Gastroesophageal sphincter (tissue), 4 donors: ENCODE results near the gene MLH3. TPM values are rescaled to one million over a fixed set of nuclear protein-coding genes. Genes with fewer than 3 reads are reported as not detected.
A peak's percentile ranks its signal among the peaks of the same experiment; 100 is the strongest.

ENCODE experiments used
- ATAC-seq: fragments of 150-250 bp; one replicate; pipeline ENCODE4 v1.9.1; 2016; ENCODE audit warnings: mild to moderate bottlenecking, moderate library complexity
- H3K27ac ChIP-seq, 4 donors: fragments of 200-600 bp; sonication (generic) in 3 of 4; 1 replicate in 3 of 4; 2 replicates in 1 of 4; pipeline ENCODE4 v1.5.1; 2016 to 2019
- H3K27me3 ChIP-seq: fragments of 200-600 bp; sonication (generic); one replicate; pipeline ENCODE4 v1.5.1; 2019
- H3K36me3 ChIP-seq, 2 donors: fragments of 200-600 bp; sonication (generic); one replicate each; pipeline ENCODE4 v1.5.1; 2019; ENCODE audit warnings: control low read depth in 1 of 2
- H3K4me1 ChIP-seq, 3 donors: fragments of 200-600 bp; sonication (generic); 1 replicate in 2 of 3; 2 replicates in 1 of 3; pipeline ENCODE4 v1.5.1; 2016 to 2019; ENCODE audit warnings: control low read depth in 2 of 3
- H3K4me3 ChIP-seq, 2 donors: fragments of 200-600 bp; sonication (generic); one replicate each; pipeline ENCODE4 v1.5.1; 2019; ENCODE audit warnings: mild to moderate bottlenecking in 1 of 2, moderate library complexity in 1 of 2
- H3K9me3 ChIP-seq, 3 donors: fragments of 200-600 bp; sonication (generic); one replicate each; pipeline ENCODE4 v1.5.1; 2017 to 2019; ENCODE audit warnings: control low read depth in 2 of 3
- EP300 ChIP-seq: sonication (generic); formaldehyde crosslinking; IDR thresholded peaks from one replicate; pipeline ENCODE4 v1.6.1; 2017; ENCODE audit warnings: antibody characterized with exemption, mild to moderate bottlenecking
- POLR2A ChIP-seq, 2 donors: fragments of 450-650 bp; IDR thresholded peaks; one replicate each; pipeline ENCODE4 v1.6.1; 2017; ENCODE audit warnings: antibody characterized with exemption in 2 of 2, mild to moderate bottlenecking in 2 of 2, moderate library complexity in 1 of 2
- POLR2AphosphoS5 ChIP-seq: sonication (generic); formaldehyde crosslinking; IDR thresholded peaks from one replicate; pipeline ENCODE4 v1.6.1; 2017; ENCODE audit warnings: antibody characterized with exemption
- WGBS, 2 donors: methylation state at CpG; one replicate each; pipeline ENCODE4 v1.1.5; 2018; ENCODE audit warnings: low coverage in 1 of 2; 5-methylcytosine and 5-hydroxymethylcytosine counted together
- total RNA-seq, 4 donors: library from RNA; depleted of rRNA; stranded (reverse); fragments of >200 nt; gene quantifications; one replicate each; pipeline ENCODE4 v1.1.0, GENCODE V29; 2016
- TF ChIP-seq, protein P1 (sequence below), 4 experiments: fragments of 200-600 bp in 2 of 4; fragments of 450-650 bp in 2 of 4; sonication (generic) in 1 of 4; IDR thresholded peaks; one replicate each; pipeline ENCODE4 v1.5.1; 2017 to 2019; ENCODE audit warnings: antibody characterized with exemption in 4 of 4, mild to moderate bottlenecking in 2 of 4, moderate library complexity in 2 of 4

Gene MLH3
- total RNA-seq, 4 donors from 2014 or later = 29.0 to 76.1 (median 32.2) TPM

DNA sequence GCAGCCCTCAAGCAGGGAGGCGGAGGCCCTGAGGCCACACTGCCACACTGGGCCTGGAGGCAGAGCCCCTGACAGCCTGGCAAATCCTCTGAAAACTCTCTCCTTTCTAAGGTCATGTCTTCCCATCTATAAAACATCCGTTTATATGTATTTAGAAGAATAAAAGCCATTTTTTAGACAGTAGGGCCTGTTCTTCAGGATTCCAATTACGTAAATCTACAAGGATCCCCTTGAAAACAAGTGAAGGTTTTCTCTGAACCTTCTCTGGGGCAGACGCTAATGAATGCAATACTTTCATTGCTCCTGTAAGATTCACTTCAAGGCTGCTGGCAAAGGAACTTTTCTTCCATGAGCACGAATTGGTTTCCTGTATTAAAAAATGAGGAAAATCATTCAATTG is 35.8 kb downstream of the MLH3 start:
- Histone ChIP-seq H3K9me3 (no peaks in the 10 kb centered on the region), H3K4me3 (no peak overlapping the region), H3K36me3 (peaks cover 6 to 86% of the 10 kb centered on the region in 2 donors), H3K27me3 (no peaks in the 10 kb centered on the region), H3K27ac (peak overlapping the region in 1 of 4 donors; percentile 6), H3K4me1 (peaks cover 6 to 11% (median 10%) of the 10 kb centered on the region in 3 donors)
- no peak for ATAC-seq
- 71 to 87% methylated on average over 3 to 5 of the region's 5 CpGs for WGBS, 2 donors
- TF ChIP-seq POLR2A (IDR thresholded peaks at IDR 0.05) (no peak), POLR2AphosphoS5 (no peak), EP300 (no peak)
- TF ChIP-seq, protein P1, sequence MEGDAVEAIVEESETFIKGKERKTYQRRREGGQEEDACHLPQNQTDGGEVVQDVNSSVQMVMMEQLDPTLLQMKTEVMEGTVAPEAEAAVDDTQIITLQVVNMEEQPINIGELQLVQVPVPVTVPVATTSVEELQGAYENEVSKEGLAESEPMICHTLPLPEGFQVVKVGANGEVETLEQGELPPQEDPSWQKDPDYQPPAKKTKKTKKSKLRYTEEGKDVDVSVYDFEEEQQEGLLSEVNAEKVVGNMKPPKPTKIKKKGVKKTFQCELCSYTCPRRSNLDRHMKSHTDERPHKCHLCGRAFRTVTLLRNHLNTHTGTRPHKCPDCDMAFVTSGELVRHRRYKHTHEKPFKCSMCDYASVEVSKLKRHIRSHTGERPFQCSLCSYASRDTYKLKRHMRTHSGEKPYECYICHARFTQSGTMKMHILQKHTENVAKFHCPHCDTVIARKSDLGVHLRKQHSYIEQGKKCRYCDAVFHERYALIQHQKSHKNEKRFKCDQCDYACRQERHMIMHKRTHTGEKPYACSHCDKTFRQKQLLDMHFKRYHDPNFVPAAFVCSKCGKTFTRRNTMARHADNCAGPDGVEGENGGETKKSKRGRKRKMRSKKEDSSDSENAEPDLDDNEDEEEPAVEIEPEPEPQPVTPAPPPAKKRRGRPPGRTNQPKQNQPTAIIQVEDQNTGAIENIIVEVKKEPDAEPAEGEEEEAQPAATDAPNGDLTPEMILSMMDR (IDR thresholded peaks at IDR 0.05) = no peak

DNA sequence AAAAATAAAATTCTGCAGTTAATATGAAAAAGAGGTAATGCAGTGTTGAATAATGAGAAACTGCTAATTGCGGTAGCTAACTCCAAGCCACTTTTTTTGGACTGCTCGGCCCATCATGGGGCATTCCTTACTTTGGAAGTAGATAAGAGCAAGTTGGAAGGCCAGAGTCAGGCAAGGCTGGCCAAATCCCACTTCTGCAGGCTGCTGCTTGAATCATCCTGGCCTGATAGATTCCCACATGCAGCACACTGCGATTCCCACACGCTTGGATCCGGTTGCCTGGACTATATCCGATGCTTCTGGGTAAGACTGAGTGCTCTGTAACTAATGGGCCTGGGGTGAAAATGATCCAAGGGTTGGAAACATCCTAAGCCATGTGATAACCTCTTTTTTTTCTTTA is 38.0 kb downstream of the MLH3 start:
- H3K27ac ChIP-seq = peak overlapping the region in 1 of 4 donors; percentile 17
- peaks cover 6 to 11% (median 10%) of the 10 kb centered on the region in 3 donors for H3K4me1 ChIP-seq
- no peak overlapping the region for H3K4me3 ChIP-seq
- 55% methylated on average over 6 of the region's 6 CpGs; no CpG with 5 or more reads in 1 of the 2 donors for WGBS, 2 donors
- no peaks in the 10 kb centered on the region for H3K27me3 ChIP-seq
- no peak for TF ChIP-seq POLR2A (IDR thresholded peaks at IDR 0.05)
- TF ChIP-seq, protein P1 (IDR thresholded peaks at IDR 0.05) = no peak
- no peak for TF ChIP-seq POLR2AphosphoS5
- TF ChIP-seq EP300 = no peak
- ATAC-seq = no peak
- H3K36me3 ChIP-seq = peaks cover 2 to 86% of the 10 kb centered on the region in 2 donors
- H3K9me3 ChIP-seq = no peaks in the 10 kb centered on the region

DNA sequence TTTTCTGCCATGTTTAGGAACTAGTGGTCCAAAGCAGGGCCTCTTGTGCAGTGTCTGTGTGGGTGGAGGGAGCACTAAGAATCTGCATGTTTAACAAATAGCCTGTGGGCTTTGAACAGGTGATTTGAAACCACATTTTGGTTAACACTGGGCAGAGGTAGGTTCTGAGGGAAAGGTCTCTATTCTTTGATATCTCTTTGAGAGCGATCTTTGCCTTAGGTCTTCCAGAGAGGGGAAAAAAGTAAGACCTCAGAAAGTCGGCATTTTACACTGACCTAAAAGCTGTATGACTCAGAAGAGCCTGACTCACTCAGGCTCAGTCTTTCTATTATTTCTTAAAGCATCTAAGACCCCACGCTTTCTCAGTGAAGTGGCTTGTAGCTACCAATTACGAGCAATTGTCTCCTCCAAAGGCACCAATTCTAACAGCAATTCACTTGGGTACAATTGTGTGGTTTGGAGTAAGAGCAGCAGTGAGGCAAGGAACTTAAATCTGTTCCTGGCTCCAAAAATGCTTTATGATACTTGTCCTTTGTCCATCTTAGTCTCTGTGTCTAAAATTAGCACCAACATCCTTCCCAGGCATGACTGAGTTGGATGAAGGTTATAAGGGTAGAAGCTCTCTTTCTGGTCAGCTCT is 39.8 kb downstream of the MLH3 start:
- H3K4me3 ChIP-seq = no peak overlapping the region
- no peaks in the 10 kb centered on the region for H3K27me3 ChIP-seq
- H3K27ac ChIP-seq = peak overlapping the region; percentile 18 to 70 (median 56)
- no peak for TF ChIP-seq POLR2AphosphoS5
- TF ChIP-seq POLR2A (IDR thresholded peaks at IDR 0.05) = no peak
- TF ChIP-seq, protein P1 (IDR thresholded peaks at IDR 0.05) = no peak
- no peak for TF ChIP-seq EP300
- WGBS, 2 donors = 34 to 40% methylated on average over 2 to 4 of the region's 4 CpGs
- H3K9me3 ChIP-seq = no peaks in the 10 kb centered on the region
- ATAC-seq = peak; percentile 46
- H3K4me1 ChIP-seq = peaks cover 6 to 11% (median 10%) of the 10 kb centered on the region in 3 donors
- H3K36me3 ChIP-seq = peaks cover 2 to 86% of the 10 kb centered on the region in 2 donors

DNA sequence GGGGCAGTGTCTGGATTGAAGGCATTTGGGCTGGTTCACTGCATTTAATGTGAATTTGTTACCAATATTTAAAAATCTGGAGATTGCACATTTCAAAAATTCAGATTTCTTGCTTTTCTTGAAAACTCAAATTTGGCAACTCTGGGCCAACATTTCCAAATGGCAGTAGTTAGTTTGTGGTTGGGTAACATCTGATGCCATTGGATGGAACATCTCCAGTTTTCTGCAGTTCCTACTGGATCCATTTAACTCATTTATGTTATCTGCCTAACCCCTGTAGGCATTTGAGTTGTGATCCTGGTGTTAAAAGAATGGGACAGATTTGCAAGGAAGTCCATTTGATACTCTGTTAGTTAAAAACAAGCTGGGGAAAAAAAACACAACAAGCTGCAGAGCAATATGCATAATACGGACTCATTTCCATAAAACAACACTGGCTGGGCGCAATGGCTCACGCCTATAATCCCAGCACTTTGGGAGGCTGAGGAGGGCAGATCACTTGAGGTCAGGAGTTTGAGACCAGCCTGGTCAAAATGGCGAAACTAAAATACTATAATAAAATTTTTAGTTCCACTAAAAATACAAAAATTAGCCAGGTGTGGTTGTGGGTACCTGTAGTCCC is 40.7 kb downstream of the MLH3 start:
- H3K9me3 ChIP-seq = no peaks in the 10 kb centered on the region
- no peak for ATAC-seq
- H3K27me3 ChIP-seq = no peaks in the 10 kb centered on the region
- peak overlapping the region in 2 of 4 donors; percentile 53 to 60 for H3K27ac ChIP-seq
- no peak overlapping the region for H3K4me3 ChIP-seq
- peaks cover 6 to 12% (median 10%) of the 10 kb centered on the region in 3 donors for H3K4me1 ChIP-seq
- H3K36me3 ChIP-seq = peaks cover 0 to 86% of the 10 kb centered on the region in 2 donors
- 94 to 100% methylated on average over 4 of the region's 4 CpGs for WGBS, 2 donors
- no peak for TF ChIP-seq EP300
- TF ChIP-seq, protein P1 (IDR thresholded peaks at IDR 0.05) = no peak
- TF ChIP-seq POLR2AphosphoS5 = no peak
- TF ChIP-seq POLR2A (IDR thresholded peaks at IDR 0.05) = no peak
